M059J (cell line): ENCODE results near the gene BABAM2. TPM values are rescaled to one million over a fixed set of nuclear protein-coding genes. Genes with fewer than 3 reads are reported as not detected.

ENCODE experiments used
- DNase-seq: peaks from one replicate; pipeline ENCODE4 v3.0.0-alpha.2; 2012; ENCODE audit warnings: low read depth
- total RNA-seq: library from RNA; depleted of rRNA; stranded (reverse); fragments of >200 nt; shearing (Covaris generic); gene quantifications from 2 replicates; pipeline ENCODE4 v1.2.3, GENCODE V29; 2014

Gene BABAM2
- total RNA-seq, 1 experiment from 2014 or later, result 41.8 TPM

DNA sequence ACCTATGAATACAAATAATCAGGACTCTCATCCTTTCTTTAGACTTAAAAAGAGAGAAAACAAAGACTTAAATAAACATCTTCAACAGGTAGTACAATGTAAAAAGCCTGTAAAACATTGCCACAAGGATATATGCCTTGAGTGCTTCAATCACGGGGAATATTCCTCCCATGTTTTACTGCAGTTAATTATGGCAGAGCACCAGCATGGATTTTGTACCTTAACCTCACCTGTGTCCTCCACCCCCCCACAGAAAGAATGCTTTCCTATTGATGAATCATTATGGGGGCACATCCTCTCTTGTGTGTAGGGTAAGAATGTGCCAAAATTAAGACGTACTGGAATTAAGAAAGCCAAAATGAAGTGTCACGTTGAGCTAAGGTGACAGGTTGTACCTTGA is 312.2 kb downstream of the BABAM2 start:
- no peak for DNase-seq

DNA sequence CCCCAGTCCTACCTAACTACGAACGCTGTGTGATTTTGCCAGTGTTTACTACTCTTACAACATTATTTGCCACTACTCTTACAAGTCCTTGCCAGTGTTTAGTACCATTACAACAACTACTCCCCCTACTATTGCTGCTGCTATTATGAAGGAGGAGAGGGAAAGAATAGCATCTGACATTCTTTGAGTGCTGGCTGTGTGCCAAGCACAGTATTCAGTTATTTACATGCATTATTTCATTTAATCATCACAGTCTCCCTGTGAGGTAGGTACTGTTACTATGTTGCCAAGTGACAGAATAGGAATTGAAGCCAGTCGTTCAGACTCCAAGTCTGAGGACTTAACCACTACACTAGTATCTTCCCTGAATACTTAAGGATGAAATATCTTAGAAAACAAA is 316.2 kb downstream of the BABAM2 start:
- DNase-seq, result peak; percentile 15

DNA sequence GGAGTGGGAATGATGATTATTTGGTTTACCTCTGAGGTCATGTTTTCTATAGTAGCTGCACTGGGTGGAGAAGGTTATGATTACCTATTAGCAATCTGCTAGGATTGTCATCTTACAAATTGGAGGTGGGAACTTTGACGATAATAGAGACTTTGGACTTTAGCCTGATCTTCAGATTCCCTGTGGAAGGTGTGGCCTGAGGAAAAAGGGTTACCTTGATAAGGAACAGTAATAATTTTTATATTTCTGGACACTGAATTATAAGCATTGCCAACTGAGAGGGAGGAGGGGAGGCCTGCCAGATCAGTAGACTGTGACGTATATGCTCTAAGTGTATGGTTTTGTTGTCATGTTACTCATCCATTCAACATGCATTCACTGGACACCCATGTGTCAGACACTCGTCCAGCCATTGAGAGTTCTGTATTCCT is 318.7 kb downstream of the BABAM2 start:
- DNase-seq, result no peak

DNA sequence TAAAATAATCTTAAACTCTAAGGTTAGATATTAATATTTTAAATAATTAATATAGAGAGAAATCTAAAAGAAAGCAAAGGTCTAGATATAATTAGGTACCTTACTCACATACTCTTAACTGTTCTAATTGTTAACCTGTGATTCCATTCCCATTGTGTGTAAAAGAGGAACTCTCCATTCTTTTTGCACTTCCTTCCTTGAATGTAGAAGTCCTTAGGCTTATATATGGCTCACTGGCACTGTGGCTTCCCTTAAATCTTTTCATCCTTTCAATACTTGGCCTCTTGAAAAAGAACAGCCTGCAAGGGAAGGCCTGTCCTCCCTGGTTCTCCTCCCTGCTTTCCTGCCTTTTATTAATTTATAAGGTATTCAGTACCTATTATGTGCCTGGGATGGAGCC is 319.3 kb downstream of the BABAM2 start:
- DNase-seq, result no peak

DNA sequence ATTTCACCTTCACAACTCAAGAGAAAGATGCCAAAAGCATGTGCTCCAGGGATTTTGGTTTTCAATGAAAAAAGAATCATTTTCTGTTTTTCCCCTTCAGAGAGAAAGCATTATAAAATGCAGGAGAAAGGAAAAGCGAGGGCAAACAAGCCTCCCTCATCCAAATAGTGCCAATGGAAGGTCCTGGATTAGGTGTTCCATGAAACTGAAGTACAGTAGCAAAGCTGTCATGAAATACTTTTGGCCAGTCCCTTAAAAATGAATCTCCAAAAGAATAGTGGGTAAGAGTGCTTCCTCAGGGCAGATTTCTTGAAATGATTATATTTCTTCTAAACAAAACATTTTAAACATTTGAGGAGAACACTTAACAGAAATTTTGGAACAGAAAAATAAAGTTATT is 320.0 kb downstream of the BABAM2 start:
- no peak for DNase-seq

DNA sequence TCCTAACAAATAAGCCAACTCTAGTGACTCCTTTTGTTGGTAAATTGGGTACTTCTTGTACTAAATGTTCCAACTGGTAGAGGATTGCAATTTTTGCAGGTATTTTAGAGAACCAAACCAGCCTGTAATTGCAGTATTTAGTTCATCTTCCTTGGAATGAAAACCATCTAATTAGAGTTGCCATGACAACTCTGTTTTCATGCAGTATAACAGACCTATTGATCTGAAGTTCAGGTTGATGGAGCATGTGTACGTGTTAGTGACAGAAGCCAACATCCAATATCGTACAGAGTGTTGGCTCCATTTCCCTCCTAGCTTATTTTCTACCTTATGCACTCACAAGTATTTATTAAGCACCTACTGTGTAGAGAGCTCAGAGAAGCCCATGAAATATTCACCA is 325.8 kb downstream of the BABAM2 start:
- DNase-seq, result peak; percentile 15

DNA sequence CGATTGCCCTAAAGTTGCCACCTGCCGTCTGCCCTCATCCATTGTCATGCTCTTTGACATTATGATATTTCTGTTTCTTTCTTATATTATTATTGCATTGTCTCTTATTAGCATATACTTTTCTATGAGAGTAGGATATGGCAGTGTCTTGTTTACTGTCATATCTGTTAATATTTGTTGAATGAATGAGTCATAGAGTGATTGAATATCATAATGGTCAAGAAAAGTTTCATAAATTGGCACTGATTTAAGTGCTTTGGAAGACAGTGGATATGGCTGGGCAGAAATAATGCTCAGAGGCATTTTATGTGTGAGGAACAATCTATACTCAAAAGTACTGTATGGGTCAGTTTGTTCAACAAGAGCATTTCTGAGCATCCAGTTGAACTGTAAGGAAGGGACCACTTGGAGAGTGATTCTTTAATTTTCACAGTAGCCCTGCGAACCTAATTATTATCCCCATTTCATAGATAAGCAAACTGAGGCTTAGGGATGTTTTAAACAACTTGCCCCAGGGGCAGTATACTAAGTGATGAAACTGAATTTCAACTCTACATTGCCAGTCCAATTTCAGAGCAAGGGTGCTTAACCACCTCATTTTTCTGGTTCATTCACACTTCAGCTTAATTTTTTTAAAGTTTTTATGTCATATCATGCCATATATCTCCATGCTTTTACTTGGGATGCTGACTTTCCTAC is 326.7 kb downstream of the BABAM2 start:
- DNase-seq, result no peak

DNA sequence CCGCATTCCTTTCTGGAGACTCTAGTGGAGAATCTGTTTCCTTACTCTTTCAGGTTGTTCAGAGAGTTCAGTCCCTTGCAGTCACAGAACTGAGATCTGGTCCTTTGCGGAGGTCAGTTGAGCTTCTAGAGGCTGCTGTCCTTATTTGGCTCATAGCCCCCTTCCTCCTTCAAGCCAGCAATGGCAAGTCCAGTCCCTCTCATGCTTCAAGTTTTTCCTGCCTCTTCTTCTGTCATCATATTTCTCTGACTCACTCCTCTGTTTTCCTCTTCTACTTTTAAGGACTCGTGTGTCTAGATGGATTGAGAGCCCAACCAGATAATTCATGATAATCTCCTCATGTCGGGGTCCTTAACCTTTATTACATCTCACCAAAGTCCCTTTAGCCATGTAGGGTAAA is 328.6 kb downstream of the BABAM2 start:
- no peak for DNase-seq

DNA sequence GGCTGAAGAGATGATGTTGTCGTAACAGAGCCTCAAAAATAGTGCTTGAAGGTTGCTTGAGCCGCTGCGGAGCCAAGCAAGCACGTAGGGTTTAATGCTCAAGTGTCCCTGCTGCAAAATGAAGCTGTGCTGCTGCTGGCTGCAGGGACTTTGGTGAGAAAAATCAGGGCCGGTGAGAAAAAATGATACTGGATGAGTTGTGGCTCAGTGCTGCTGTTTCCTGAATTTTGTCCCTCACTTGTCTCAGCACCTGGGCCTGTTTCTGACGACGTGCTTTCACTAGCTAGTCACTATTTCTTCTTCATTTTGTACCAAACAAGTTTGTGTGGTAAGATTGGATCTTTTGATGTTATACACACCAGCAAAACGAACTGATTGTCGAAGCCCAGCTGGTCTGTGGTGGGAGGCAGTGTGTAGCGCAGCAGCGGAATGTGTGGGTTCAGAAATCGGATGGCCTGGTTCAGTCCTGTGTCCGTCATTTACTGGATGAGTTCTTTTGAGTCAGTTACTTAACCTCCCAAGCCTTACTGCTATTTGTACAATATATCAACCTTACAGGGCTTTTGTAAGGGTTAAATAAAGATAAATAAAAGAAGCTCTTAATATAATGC is 329.3 kb downstream of the BABAM2 start:
- no peak for DNase-seq

DNA sequence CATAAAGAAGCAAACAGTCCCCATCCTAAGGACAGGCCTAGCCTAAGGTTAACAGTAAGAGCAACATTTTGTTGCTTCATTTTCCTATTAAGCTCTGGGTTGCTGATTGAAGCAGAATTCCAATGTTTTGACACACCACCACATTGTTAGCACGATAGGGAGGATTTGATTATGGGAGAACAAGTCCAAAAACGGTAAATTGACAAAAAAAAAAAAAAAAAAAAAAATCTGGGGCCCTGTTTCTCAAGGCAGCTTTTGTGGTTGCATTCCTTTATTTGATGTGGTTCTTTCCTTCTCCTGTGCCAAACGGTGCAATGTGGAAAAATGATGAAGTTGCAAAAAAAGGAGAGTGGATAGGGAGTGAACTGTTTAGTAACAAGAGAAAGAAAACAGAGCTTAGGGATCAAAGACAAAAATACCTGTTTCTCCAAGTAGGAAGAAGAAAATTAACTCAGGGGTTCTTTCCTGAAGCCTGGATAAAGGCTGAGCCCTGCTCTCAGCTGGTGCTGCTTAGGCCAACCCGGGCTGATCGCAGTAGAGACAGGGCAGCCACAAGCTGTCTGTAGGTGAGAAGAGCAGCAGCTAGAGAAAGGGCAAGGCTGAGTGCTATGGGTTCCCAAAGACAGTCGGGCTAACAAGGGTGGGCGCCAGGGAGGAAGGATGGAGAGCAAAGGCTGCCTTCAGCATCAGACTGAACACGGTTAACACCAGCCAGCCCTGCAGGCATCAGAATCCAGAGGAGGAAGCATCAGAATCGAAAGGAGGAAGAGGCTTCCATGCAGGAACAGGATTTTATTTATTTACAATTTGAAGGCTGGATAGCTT is 334.3 kb downstream of the BABAM2 start:
- peak; percentile 96 for DNase-seq

DNA sequence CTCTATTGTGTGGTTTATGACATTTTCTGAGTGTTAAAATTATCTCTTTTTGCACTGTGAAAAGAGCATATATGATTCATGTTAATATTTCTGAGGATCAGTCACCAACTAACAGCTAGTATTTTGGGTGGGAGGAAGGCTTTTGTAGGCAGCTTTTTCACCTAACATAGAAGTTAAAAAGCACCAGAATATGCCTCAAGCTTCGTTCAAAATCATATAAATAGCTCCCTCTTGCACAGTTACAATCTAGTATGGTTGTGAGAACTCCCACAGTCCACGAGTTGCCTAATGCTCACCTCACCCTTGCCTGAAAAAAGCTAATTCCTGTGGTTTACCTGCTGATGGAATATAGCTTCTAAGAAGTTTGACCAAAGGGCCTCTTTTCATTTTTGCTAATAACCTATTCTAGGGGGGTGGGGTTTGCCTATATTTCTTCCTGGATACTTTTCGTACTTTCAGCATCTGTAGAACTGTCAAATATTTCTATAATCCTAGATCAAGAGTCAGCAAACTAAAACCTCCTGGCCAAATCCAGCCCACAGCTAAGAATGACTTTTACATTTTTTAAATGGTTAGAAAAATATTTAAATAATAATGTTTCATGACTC is 335.0 kb downstream of the BABAM2 start:
- peak; percentile 44 for DNase-seq

DNA sequence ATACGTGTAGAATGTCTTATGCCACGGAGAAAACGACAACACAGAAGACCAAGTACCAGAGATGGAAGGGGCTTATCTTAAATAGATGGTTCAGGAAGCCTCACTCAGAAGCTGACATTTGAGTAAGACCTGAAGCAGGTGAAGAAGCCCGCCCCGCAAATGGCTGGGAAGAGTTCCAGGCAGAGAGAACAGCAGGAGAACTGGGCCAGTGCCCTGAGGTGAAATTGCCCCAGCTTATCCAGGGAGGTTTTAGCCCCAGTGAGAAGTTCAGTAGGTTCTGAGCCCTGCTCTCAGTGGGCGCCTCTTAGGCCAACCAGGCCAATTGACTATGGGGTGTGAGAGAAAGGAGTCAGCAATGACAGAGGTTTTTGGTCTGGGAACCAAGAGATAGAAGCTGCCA is 336.0 kb downstream of the BABAM2 start:
- no peak for DNase-seq

DNA sequence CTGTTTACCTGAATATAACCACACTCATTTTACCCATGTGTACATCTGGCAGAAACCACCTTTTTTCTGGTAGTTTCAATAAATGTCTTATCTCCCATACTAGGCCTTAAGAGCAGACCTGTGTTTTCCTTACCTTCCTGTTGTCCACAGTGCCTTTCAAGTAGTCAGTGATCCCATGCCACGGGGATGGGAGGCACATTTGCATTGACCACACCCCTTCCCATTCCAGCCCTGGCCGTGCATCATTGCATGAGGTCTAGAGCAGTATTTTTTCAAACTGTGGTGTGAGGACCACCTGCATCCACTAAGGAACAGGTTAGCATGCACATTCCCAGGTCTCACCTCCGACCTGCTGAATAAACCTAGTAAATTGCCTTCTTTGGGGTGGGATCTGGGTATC is 337.0 kb downstream of the BABAM2 start:
- DNase-seq, result no peak

DNA sequence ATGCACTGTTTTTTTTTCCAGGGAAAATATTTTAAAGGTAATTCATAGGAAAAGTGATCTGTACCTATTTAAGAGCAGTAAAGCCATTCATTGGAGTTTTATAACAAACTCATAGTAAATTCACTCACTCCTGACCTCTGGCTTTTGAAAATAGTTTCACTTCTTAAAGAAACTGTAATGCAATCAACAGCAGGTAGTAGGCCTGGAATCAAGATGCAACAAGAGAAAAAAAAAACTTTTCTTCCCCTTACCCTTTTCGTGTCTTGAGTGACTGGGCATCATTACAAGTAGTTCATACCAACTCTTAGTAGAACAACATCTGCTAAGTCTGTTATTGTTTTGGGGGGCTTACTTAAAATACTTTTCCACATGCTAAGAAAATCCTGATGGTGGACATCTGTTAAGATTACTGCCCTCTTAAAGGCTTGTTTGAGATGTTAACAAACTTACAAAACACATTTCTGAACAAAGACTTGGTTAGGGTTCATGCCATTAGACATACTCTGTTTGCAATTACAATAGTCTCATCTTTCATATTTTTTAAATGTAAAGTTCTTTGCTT is 338.0 kb downstream of the BABAM2 start:
- DNase-seq, result no peak

DNA sequence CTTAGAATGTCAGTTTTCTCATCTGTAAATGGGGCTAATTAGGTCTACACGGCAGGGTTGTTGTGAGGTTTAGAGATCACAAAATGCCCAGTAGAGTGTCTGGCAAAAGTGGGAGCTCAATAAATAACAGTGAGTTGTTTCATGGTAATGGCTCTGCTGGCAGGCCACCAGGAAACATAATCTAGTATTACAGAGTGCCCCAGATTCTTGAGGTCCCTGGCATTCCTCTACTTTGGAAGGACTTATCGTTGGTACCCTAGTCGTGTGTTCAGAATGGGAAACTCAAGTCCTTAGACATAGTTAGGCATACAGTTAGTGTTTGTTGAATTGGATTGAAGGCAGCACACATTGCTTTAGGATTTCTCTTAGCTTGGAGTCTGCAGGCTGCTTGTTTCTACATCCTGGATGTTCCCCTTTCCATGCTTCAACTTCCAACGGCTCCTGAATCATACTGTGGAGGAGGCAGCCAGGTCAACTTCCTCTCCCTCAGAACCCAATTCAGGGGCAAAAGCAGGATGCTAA is 340.6 kb downstream of the BABAM2 start:
- DNase-seq, result peak; percentile 92

DNA sequence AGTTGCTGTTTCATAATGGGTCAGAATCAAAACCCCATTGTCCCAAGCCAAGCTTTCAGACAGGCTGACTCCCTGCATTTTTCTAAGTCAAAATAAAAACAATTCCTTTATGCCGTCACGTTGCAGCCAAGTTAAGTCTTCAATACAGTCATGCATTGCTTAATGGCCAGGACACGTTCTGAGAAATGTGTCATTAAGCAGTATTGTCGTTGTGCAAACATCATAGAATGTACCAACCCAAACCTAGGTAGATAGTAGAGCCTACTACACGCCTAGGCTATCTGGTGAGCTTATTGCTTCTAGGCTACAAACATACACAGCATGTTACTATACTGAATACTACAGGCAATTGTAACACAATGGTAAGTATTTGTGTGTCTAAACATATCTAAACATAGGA is 341.8 kb downstream of the BABAM2 start:
- DNase-seq, result peak; percentile 59

DNA sequence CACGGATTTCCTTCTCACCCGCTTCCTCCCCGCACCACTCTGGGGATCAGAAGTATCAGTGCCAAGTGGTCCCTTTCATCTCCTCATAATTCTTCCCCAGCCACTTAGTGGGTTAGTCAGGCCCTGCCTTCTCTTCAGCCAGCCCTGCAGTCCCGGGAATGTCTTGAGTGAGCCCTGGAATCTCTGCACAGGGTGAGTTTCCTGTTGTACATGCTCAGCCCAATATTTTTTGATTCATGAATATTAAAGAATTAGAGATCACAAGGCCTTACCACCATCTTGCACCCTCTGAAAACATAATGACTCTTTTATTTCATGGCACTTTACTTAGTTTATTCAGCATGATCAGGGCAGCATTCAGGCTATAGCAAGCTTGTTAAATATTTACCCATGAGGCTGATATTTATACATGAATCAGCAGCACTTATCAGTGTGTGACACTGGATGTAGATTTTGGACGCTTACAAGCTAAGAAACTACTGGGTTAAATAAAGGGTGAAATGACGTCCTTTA is 342.7 kb downstream of the BABAM2 start:
- DNase-seq, result peak; percentile 53

DNA sequence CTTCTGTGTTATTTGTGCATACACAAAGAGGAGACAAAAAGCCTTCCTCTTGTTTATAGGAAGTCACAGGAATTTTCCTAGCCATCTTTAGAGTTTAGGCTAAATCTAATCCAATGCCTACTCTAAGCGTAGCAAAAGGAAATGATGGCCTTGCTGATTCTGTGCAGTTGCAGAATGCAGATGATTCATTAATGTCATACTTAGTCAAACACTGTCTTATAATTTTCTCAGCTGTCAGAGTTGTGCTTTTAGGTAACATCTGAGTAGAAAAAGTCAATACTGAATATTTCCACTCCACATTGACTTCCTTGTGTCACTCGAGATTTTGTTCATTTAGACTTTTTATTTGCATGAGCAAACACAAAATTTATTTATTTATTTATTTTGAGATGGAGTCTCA is 344.3 kb downstream of the BABAM2 start:
- no peak for DNase-seq

DNA sequence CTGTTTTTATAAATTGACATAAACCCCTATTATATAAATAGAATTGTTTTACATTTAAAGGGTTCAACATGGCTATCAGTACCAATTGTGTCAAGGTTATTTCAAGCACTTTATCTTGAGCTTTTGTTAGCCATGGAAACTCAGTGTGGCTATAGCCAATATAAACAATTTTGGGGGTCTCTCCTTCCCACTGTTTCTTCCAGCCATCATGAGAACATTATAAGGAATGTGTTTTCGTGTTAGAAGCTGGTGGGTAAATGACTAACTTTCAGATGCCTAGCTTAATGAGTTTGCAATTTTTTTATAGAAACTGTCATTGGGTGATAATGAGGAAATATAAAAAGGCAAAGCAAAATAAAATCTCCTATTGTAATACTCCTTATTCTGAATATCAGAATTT is 348.7 kb downstream of the BABAM2 start:
- DNase-seq, result no peak

DNA sequence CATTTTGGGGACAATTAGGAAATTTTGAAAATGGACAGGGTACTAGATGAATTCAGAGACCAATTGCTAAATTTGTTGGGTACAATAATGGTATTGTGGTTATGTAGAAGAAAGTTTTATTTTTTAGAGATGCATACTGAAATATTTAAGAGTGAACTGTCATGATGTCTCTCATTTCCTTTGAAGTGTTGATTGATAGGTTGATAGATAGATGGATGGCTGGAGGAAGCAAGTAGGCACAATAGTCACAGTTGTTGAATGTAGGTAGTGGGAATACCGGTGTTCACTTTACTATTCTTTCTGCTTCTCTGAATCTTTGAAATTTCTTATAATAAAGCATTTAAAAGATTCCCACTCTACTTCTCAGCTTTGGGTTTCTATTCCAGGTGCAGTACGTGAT is 350.4 kb downstream of the BABAM2 start:
- no peak for DNase-seq

DNA sequence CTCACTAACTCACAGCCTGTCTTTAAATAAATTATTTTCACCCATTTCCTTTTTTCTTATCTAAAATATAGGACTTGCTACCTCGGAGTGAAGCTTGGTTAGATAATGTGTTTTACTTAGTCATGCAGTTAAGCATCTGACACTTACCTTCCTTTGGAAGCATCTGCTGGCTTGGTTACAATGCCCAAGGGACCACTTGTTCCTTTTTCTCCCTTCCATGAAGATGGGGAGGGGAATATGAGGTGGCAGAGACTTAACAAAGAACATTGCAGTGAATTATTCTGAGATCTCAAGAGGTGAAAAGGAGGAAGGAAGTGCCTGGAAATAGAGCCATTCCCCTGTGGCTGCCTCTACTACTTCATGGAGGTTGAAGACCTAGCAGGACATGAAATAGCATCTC is 356.8 kb downstream of the BABAM2 start:
- no peak for DNase-seq

DNA sequence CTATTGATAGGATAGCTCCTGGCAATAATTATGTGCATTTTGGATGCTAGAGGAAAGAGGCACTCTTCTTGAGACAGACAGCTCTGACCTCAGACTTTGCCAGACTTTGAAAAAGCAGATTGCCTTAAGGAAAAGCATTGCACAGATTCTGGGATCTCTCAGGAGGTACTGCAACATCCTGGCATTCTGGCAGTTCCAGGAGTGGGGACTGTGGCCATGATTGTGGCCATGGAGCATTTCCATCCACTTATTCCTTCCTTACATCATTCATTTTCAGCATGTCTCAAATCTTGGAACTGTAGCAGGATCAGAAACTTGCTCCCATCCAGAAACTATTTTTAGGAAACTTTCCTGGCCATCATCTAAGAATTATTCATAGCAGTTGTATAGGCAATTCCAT is 357.2 kb downstream of the BABAM2 start:
- DNase-seq, result no peak
